ENCODE data around the gene HKDC1.

Gene HKDC1

DNA sequence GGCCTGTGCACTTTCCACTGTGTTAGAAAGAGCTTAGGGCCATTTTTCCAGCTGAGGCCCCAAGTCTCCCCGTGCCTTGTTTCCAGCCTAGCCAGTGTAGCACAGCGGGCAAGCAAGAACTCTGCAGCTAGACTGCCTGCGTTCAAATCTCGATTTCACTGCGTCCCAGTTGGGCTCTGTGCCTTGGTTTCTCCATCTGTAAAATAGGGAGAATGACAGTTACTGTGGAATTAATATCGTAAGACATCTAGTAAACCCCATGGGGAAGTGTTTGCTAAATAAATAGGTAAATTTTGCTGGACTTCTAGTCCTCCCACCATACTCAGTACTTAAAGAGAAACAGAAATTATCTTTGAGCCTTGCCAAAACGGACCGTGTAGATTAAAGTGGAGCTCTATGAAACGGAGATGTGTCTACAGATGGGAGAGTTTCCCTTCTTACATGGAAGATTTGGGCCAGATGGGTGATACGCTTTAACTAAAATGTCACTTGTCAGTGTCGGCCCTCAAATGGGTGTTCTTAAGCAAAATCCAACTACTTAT is 3.5 kb upstream of the HKDC1 start:
- DNase-seq = no peak

DNA sequence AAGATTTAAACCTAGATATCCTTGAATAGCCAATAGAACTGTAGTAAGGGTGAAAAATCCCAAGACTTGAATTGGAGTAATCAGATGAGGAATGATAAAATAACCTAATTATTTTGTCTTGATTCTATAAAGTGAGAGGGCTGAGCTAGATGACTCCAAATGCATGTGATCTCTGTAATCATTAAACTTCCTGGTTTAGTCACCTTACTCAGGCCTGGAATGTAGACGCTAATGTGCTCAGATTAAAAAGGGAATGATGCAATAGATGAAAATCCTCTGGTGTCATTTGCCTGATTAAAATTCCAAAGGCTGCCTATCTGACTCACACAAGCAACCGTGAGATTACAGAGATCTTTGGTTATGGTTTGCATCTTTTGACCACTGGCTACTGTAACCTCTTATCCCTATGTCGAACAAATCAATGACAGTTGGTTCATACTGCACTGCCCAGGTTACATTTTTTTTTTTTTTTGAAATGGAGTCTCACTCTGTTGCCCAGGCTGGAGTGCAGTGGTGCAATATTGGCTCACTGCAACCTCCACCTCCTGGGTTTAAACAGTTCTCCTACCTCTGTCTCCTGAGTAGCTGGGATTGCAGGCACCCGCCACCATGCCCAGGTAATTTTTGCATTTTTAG is 2.9 kb upstream of the HKDC1 start:
- no peak for DNase-seq

DNA sequence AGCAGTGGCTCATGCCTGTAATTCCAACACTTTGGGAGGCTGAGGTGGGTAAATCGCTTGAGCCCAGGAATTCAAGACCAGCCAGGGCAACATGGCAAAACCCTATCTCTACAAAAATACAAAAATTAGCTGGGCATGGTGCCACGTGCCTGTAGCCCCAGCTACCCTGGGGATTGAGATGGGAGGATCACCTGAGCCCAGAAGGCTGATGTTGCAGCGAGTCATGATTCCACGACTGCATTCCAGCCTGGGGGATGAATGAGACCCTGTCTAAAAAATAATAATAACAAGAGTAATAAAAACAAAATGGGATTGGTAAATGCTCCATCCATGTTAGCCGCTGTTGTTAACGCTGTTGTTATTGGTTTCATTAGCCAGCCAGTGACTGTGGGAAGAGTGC is 1.3 kb upstream of the HKDC1 start:
- no peak for DNase-seq

DNA sequence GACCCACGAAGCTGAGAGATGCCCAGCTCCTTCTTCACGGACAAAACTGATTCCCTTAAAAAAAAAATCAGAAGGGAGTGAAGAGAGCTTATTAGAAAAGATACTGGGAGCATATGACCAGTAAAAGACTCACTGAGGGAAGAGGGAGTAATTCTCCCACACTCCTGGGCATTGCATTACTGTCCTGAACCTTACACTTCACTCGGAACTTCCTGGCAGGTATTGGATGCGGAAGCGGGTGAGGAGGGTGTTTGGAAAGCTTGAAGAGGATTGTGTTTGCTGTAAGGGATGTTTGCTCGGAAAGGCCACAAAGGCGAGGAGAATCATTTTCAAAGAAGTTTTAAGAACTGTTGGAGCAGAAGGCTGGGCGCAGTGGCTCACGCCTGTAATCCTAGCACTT is 375 bp downstream of the HKDC1 start:
- DNase-seq = no peak

DNA sequence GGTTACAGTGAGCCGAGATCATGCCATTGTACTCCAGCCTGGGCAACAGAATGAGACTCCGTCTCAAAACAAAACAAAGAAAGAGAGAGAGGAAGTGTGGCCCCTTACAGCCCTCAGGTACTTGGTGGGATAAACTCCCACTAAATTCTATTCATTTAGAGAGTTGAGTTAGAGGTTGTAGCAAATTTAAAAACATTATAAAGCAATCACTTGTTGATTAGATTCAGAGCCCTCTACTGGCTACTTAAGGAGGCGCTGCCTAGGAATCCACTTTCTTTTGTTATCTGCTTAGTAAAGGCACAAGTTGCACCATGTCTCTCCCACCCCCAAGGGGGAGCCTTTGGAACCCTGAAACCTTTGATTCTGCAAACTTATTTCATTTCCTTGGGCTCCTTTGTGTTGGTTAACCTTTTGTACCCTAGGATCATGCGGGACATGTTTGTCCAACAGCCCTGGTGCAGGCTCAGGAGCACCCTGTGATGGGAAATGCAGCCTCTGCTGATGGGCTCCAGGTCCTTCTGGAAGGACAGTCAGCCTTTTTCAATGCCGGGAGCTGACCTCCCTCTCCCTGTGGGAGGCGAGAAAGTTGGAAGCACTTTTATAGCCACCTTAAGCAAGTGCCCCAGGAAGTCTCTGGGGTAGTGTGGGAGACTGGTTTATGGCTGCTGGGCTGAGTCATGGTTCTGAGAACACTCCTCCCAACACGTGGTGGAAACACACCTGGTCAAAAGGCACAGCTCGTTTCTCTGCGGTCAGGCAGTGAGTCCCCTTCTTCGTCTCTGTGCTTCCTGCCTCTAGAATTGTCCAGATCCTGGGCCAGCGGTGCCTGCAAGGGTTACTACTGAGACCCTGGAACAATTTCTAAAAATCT is 2.3 kb downstream of the HKDC1 start:
- DNase-seq = peak; percentile 75 to 76

DNA sequence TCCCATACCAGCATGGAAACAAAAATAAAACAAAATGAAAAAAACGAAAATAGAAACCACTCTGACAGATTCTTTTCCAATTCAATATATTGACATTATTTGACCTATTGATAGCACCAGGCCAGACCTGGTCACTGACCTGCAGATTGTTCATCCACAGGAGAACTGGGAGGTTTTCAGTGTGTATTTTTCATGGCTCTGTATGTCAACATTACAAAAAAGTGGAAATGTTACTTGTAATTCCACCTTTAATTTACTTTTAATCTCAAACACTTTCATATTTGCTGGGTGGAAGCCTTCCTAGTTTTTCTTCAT is 2.9 kb downstream of the HKDC1 start:
- DNase-seq = no peak

DNA sequence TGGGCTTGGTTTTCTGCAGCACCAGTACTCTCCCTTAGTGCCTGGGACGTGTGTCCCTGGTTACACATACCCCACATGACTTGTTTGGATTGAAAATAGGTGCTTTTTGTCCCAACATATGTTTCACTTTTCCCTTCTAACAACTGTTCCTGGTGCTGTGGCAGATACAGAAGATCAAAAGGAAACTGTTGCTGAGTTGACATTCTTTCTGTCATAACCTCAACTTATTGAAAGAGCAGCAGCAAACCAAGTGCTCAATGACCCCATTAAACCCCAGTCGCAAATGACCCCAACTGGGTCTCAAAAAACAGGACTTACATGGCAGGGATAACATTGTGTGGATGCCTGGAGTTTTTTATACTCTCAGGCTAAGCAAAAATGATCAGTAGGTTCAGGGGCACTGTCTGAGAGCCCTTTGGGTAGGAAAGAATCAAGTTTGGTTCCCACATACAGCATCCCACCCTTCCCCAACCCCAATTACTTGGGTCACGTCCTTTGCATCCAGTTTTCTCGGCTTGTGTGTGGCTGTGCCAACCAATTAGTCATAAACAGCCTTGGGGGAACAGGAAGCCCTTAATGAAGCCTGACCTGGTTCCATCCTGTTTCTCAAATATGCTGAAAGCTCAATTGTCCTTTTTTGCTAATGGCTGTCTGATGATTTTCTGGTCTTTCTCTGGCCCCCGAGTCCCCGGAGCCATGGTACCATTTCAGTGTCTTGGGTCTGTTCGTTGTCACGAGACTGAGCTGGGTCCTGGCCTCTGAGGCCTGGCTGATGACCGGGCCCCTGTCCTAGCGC is 4.9 kb downstream of the HKDC1 start:
- DNase-seq = no peak

DNA sequence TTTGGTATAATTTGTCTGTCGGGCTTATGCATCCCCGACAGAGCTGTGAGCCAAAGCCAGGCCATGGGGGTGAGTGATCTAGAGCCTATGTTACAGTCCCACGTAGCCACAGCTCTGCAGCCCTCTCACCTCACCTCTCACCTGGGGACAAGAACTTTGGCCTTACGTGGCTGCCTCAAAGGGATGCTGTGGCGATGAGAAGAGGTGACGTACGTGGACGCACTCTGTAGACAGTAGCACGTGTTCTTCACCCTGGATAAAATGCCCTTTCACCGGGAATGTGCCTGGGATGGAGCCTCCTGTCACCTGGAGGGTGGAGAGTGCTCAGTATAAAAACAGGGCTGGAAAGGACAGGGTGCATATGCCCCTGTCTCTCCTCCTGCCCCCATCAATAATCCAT is 5.5 kb downstream of the HKDC1 start:
- DNase-seq = no peak

DNA sequence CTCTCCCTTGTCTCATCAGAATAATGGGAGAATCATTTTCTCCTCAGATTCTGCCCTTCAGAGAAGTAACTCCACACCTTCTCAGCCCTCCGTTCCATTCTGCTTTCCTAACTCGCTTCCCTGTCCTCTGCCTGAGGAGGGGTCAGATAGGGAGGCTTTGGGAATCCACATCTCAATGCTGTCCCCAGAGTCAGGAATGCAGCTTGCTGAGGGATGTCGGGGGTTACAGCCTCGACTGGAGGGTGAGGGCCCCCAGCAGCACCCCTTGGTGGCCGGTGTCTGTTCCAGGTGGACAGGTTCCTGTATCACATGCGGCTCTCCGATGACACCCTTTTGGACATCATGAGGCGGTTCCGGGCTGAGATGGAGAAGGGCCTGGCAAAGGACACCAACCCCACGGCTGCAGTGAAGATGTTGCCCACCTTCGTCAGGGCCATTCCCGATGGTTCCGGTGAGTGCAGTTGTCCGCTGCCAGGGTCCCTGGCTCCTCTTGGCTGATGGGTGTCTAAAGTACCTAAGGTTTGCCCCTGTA is 6.9 kb downstream of the HKDC1 start:
- no peak for DNase-seq

DNA sequence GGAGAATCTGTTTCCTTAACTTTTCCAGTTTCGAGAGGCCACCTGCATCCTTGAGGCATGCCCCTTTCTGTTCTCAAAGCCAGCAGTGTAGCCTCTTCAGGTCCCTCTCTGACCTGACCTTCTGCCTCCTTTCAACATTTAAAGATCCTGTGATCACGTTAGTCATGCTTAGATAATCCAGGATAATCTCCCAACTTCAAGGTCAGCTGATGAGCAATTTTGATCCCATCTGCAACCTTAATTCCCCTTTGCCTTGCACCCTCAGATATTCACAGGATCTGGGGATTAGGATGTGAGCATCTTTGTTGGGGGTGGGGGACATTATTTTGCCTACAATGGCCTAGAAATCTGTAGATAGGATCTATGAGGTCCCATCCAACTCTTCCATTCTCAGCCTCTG is 8.0 kb downstream of the HKDC1 start:
- DNase-seq = no peak

DNA sequence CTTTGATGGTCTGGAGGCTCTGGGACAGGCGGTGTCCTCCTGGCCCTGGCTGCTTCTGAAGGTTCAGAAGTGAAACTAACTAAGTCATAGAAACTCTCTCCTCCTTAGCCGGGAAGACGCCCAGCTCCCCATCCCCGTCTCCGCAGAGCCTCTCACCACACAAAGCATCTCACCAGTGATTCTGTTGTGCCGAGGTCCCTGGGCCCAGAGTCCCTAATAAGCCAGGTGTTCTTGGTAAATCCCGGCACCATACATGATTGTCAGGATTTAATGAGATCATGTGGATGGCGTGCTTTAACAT is 9.4 kb downstream of the HKDC1 start:
- DNase-seq = no peak

DNA sequence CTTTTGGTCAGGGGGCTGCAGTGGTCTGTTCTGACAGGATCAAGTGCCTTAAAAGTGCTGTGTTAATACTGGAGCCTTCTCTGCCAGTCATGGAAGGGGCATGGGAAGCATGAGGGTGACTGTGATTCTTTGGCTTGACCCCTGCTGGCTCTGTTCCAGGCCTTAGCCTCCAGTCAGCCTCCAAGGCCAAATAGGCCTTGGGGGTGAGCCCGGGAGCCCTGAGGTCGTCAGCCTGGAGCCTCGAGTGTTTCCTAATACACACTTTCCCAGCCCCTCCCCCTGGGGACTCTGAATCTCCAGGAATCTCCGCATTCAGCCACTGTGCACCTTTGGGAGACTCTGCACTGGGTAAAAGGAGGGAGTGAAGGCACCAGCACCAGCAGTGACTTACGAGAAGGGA is 10.0 kb downstream of the HKDC1 start:
- no peak for DNase-seq

DNA sequence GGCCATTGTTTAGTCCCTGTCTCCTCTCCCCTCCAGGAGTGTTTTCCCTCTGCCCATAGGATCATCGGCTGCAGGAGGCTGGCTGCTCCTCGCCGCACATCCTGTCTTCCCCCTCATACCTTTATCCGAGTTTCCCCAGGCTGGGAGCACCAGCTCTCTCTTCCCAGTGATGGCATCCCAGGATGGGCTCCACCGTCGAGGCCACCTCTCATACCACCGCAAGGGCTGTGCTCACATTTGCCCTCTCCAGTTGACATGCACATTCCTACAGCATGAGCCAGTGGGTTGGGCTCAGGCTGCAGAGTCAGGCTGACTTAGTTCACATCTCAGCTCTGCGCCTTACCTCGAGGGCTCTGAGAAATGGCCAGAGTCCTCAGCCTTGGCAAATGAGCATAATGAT is 12.1 kb downstream of the HKDC1 start:
- DNase-seq = no peak

DNA sequence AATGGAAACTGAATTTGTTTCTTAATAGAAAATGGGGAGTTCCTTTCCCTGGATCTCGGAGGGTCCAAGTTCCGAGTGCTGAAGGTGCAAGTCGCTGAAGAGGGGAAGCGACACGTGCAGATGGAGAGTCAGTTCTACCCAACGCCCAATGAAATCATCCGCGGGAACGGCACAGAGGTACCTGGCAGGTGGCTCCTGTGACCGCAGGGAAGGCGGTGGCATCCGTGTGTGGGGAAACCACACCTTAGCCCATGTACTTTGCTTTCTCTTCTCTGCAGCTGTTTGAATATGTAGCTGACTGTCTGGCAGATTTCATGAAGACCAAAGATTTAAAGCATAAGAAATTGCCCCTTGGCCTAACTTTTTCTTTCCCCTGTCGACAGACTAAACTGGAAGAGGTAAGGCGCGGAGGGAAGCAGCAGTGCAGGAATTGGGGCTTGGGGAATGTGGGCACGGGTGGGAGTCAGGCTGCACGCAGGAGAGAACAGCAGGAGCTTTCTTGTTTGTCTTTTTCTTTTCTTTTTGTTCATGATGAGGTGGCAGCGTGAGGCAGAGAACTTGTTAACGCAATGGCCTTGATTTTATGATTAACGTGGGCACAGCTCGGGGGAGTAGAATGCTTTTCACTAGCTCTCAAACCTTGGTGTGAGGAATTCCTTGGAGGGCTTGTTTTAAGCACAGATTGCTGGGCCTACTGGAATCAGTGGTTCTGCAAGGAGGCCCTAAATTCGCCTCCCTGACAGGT is 12.8 kb downstream of the HKDC1 start:
- DNase-seq = peak in 1 of 2 donors; percentile 29

DNA sequence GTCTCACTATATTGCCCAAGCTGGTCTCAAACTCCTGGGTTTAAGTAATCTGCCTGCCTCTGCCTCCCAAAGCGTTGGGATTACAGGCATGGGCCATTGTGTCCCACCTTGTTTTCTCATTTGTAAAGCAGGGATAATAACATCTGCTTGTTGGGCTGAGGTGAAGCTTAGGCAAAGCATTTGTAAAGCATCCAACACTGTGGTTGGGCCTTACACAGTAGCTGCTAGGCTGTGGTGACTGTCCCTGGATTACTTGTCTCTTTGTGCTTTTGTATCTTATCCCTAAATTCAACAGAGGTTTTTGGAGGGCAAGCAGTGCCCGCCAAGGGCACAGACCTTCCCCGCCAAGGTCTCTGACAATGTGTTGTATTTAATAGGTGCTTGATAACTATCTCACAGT is 14.3 kb downstream of the HKDC1 start:
- DNase-seq = no peak

DNA sequence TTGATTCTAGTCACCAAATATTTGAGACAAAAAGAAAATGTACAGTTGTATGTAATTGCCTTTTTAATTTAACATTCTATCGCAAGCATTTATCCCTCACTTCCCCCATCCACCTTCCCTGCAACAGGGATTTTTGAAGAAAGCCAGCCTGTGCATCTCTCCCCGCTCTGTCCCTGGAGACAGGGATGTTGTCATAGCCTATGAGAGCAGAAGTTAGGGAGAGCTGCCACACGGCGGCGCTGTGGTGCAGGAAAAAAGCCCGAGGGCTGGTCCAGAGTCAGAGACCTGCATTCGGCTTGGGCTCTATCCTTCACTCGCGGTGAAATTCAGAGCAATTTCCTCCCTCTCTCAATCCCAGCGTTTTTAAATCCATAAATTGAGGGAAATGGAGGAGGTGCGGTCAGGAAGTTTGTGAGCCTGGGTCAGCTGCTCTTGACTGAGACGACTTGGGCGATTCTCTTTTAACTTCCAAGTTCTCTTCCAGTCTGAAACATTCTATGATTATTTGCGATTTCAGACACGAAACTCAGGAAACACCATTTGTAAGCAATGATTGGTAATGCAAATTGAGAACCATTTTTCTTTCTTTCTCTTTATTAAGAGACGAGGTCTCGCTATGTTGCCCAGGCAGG is 17.5 kb downstream of the HKDC1 start:
- DNase-seq = peak; percentile 76 to 91

DNA sequence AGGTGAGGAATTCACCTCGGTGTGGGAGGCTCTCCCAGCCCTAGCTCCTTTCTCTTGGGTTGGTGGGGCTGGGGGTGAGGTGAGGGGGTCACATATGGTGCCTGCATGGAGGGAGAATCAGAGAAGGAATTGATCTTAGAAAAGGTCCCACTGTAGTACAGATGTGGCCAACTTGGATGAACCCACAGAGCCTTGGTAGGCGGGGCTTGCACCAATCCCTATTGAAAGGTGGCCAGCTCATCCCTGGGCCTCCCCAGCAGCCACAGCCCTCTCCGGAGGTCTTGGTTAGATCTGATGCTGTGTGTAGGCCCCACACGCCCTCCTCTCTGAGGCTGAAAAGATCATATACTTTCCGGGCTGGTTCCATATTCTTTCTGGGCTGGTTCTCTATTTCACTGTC is 19.0 kb downstream of the HKDC1 start:
- DNase-seq = no peak

DNA sequence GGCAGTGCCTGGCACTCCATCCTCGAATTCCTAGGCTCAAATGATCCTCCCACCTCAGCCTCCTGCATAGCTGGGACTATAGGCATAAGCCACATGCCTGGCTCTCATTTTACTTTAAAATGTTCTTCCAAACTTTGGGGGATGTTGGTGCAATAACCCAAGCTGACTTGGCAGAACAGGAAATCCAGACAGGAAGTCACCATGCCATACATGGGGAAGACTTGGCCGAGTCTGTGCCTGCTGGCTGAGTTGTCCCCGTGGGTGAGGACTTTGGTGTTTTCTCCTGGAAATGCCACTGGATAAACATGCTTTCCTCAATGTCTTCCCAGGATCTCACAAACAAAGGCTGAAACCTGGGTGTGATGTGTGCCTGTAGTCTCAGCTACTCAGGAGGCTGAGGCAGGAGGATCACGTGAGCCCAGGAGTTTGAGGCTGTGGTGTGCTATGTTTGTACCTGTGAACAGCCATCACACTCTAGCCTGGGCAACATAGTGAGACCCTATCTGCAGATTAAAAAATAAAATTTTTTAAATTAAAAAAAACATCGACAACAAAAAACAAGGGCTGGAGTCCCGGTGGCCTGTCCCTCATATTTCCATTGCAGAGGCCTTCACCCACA is 19.8 kb downstream of the HKDC1 start:
- DNase-seq = no peak

DNA sequence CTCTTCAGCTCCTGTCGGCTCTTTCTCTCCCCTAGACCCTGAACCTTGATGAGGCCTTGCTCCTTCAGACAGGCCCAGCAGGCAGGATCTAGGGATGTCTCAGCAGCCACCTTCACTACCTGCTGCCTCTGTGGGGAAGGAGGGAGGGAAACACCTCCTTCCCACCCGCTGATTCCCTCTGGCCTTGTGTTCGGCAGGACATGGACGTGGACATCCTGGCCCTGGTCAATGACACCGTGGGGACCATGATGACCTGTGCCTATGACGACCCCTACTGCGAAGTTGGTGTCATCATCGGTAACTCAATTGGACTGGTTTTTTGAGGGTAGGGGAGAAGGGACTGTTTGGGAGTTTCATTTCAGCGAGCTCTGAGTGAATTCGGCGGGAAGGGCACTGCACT is 20.3 kb downstream of the HKDC1 start:
- DNase-seq = no peak

DNA sequence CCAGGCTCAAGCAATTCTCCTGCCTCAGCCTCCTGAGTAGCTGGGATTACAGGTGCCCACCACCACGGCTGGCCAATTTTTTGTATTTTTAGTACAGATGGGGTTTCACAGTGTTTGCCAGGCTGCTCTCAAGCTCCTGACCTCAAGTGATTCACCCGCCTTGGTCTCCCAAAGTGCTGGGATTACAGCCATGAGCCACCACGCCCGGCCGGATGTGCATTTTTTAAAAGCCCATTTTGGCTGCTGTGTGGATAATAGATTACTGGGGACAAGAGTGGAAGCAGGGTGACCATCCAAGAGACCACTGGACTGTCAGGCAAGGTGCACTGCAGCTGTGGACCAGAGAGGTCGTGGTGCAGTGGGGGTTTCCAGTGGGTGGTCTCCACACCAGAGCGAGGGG is 21.4 kb downstream of the HKDC1 start:
- DNase-seq = no peak

DNA sequence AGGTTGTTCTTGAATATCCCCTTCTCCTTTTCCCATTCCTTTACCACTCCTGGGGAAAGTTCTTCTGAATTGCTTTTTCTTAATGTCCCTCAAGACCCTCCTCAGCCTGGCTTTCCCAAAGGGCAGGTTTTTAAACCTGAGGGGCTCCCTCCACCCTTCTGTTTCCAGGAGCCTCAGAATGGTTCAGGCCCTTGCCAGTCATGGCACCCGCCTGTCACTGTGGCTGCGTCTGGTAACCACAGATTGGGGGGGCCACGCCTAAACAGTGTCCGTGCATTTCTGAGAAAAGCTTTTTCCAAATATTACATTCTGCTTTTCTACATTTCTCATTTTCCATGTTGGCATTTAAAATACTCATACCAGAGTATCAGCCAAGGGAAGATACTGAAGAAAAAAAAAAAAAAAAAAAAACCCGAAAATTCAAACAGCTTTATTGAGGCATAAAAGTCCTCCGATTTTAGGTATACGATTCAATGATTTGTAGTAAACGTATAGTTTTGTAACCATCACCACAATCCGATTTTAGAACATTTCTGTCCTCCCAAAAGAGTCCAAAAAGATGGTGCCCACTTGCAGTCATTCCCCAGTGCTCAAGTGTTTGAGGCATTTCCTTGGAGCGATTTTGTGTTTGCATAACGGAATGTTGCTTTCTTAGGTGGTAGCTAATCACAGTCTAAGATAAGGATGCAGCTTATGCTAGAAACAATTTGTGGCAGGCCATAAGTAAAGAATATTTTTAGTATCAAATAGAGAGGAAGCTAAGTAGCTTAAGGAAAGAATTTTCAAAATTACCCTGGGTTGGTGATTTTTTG is 22.1 kb downstream of the HKDC1 start:
- DNase-seq = no peak
